Astrocyte of the cerebellum (primary cell): ENCODE results near the gene TSPOAP1.

Experiments used
- DNase-seq: peaks from one replicate; pipeline ENCODE4 v3.0.0-alpha.2; 2011; ENCODE audit warnings: low read depth
- H3K4me3 ChIP-seq: 2 replicates; pipeline ENCODE4 v1.5.1; 2011; ENCODE audit warnings: mild to moderate bottlenecking, low read depth, low read length, moderate library complexity
- in situ Hi-C: cut with HindIII; loops from 2 replicates; pipeline ENCODE4 v1.10.0; 2017; ENCODE audit warnings: low sequenced_read_pairs
- TF ChIP-seq, protein P1 (sequence below): IDR thresholded peaks from 2 replicates; pipeline ENCODE4 v1.5.1; 2012; ENCODE audit warnings: low read length, low read depth, moderate library complexity, mild to moderate bottlenecking; ENCODE audit errors: missing control alignments

The TSPOAP1 gene

DNA sequence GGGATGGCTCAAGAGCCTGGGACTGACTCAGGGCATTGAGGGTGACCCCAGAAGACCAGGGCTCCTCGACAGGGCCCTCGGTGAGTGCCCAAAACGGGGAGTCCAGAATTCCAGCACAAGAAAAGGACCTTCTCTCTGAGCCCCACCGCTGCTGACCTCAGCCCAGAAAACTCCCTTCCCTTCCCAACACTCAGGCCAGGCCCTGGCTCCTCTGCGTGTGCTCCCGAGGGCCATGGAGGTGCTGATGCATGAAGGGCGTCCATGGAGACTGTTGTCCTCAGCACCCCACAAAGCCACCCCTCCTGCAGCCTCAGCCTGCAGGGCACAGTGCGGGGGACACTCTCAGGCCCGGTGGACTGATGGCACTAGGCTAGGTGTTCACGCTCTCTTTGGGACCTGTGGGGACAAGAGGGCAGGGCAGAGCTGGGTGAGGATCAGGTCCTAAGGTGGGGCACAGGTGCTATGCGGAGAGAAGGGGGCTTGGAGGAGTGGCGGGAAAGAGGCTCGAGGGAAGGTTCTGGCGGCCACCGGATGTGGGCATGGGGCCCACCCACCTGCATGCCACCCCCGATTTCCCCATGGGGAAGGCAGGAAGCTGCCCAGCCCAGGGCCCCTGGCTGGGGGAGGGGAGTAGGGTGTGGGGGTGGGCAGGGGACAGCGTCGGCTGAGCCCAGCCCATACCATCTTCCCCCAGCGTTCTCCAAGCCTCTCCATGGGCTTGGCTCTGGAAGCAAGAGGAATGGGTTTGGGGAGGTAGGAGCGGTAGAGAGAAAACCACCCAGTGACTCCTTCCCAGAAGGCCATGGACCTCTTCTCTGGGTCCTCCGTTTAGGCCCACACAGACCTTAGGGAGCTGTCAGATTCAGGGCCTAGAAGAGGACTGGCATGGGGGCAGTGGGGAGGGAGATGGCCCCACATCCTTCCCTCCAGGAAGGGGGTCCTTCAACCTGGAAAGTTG, 4.5 kb upstream of the TSPOAP1 start:
- no peak overlapping the region for H3K4me3 ChIP-seq
- TF ChIP-seq, protein P1, sequence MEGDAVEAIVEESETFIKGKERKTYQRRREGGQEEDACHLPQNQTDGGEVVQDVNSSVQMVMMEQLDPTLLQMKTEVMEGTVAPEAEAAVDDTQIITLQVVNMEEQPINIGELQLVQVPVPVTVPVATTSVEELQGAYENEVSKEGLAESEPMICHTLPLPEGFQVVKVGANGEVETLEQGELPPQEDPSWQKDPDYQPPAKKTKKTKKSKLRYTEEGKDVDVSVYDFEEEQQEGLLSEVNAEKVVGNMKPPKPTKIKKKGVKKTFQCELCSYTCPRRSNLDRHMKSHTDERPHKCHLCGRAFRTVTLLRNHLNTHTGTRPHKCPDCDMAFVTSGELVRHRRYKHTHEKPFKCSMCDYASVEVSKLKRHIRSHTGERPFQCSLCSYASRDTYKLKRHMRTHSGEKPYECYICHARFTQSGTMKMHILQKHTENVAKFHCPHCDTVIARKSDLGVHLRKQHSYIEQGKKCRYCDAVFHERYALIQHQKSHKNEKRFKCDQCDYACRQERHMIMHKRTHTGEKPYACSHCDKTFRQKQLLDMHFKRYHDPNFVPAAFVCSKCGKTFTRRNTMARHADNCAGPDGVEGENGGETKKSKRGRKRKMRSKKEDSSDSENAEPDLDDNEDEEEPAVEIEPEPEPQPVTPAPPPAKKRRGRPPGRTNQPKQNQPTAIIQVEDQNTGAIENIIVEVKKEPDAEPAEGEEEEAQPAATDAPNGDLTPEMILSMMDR: no peak
- DNase-seq: no peak
- in situ Hi-C loops: no loop called here

DNA sequence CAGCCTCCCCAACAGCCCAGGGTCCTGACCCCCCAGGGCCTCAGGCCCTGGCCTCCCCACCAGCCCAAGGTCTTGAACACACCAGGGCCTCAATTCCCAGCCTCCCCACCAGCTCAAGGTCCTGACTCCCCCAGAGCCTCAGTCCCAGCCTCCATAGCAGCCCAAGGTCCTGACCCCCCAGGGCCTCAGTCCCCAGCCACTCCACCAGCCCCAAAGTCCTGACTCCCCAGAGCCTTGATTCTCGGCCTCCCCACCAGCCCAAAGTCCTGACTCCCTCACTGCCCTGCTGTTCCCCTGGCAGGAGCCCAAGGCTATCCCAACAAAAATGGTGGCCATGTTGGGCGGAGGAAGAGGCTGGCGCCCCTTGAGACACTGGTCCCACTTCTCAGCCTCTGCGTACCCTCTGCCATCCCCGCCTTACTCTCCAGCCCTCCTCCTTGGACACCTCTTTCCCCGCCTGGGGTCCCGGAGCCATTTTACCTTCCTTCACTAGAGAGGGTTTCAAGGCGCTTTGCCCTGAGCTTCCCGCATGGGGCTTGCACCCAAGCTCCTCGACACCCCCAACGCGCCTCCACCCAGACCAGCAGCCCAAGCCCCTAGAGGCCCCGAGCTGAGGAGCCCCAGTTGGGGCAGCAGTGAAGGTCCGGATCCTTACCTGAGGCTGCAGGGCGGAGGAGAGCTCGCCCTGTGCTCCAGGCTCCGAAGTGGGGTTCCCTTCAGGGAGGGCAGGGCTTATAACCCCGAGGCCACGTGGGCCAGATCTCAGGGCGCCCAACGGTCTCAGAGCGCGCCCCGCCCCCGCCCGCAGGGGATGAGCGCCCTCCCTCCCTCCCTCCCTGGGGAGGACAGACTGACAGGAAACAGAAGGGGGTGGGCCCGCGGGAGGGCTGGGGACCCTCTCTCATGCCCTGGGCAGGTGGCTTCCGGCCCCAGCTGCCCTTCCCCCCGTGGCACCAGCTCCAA, 3.5 kb upstream of the TSPOAP1 start:
- in situ Hi-C loops: no loop called here
- TF ChIP-seq, protein P1: no peak
- no peak overlapping the region for H3K4me3 ChIP-seq
- DNase-seq: no peak

DNA sequence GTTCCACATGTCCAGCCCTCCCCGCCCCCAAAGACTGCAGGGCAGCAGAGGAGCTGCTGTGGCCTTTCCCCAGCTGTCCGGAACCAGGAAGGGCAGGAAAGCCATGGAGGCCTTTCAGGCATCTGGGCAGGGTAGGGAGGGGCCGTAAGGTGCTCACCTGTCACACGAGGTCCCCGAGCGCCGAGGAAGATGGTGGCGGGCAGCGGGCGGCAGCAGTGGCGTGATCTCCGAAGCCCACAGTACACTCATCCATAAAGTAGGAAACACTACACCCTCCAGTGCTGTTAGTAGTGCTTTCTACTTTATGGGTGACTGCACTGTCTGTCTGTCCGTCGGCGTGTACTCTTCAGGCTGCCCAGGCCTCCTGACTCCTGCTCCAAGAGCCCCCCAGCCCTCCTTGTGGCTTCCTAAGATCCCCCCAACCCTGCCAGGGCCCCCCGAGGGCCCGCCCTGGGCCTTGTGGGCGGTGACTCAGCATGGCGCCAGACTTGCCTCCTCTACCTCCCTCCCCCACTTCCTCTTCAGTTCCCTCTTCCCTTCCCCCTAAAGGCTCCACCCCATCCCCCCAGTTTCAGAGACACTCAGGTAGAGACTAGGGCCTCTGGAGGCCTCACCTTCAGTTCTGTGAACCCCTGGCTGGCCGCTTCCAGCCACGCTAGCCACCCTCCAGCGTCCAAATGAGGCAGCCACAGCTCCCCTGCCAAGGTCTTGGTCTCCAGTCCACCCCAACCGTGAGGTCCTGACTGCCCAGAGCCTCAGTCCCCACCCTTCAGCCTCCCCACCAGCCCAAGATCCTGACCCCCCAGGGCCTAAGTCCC, 2.6 kb upstream of the TSPOAP1 start:
- H3K4me3 ChIP-seq: no peak overlapping the region
- no peak for DNase-seq
- in situ Hi-C loops: no loop called here
- TF ChIP-seq, protein P1: no peak

DNA sequence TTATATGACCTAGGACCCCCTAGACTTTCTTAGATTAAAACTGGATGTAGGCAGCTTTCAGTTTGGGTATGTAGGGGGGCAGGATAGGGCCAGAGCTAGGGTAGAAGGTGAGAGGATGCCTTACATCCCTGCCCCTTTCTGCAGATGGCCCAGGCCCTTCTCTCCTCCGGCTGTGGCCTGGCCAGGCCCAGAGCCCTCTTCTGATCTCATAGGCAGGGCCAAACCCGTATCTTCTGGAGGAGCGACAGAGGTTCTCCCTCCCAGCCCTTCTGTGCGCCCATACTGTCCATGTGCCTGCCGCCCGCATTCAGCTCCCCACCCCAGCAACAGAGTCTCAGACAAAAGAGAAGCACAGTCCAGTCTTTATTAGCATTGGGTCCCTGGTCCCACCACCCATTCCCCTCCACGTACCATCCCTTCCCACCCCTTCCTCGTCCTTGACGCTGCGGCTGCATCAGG, 2.0 kb upstream of the TSPOAP1 start:
- no peak for DNase-seq
- in situ Hi-C loops: no loop called here
- TF ChIP-seq, protein P1: no peak
- H3K4me3 ChIP-seq: no peak overlapping the region

DNA sequence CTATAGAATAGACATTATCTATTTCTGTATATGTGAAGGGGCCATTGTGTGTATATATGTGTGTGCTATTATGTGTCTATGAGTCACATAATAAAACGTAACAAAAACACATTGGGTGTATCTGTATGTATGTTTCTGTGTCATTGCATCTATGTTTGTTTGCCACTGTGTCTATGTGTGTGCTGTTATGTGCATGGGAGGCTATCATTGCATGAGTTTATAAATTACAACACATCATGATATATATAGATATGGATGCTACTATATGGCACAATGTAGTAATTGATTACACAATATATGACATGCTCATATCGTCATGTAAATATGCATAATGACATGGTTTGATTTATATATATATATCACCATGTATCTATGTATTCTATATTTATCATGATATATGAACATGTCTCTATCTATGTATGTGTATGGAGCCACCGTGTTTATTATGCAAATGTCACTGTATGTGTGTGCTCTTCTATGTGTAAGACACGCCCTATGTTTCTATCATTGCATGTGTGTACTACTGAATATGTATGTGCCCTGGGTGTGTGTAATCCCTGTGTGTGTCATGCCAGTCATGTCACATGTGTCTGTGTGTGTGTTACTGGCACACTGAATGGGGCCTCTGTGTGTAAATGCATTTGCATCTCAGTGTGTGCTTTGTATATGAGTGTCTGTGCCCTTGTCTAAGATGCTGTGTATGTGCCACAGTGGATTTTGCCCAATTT, 1.4 kb upstream of the TSPOAP1 start:
- no peak for DNase-seq
- TF ChIP-seq, protein P1: no peak
- in situ Hi-C loops: no loop called here
- no peak overlapping the region for H3K4me3 ChIP-seq
